K562 (cell line): Measurements from ENCODE around the gene TMEM135. TPM values are rescaled to one million over a fixed set of nuclear protein-coding genes. Genes with fewer than 3 reads are reported as not detected.

Experiments used
- BRF1 ChIP-seq: IDR thresholded peaks from 3 replicates; pipeline ENCODE4 v1.6.1; 2011; ENCODE audit warnings: borderline replicate concordance, mild to moderate bottlenecking; ENCODE audit not compliant: insufficient read length; ENCODE audit errors: extremely low read depth
- DNMT1 ChIP-seq: fragments of 450-650 bp; IDR thresholded peaks from 2 replicates; pipeline ENCODE4 v1.6.1; 2016; ENCODE audit warnings: antibody characterized with exemption, mild to moderate bottlenecking
- ELF4 ChIP-seq: fragments of 450-650 bp; formaldehyde crosslinking; IDR thresholded peaks from 2 replicates; pipeline ENCODE4 v1.4.0; 2022; ENCODE audit warnings: missing genetic modification characterization
- KAT7 ChIP-seq: sonication (generic); formaldehyde crosslinking; IDR thresholded peaks from 2 replicates; pipeline ENCODE4 v1.8.0; 2022; ENCODE audit warnings: missing genetic modification reagents, mild to moderate bottlenecking, borderline replicate concordance
- KLF16 ChIP-seq: IDR thresholded peaks from 2 replicates; pipeline ENCODE4 v1.6.1; 2016; ENCODE audit warnings: antibody characterized with exemption
- KLF6 ChIP-seq: fragments of 250-450 bp; sonication (Bioruptor Pico); IDR thresholded peaks from 2 replicates; pipeline ENCODE4 v1.4.0; 2020; ENCODE audit warnings: mild to moderate bottlenecking, moderate library complexity, borderline replicate concordance
- NR2C2 ChIP-seq, 2 experiments: fragments of 200-800 bp in 1 of 2; sonication (Bioruptor generic) in 1 of 2; sonication (generic) in 1 of 2; formaldehyde crosslinking in 1 of 2; IDR thresholded peaks; 2 replicates each; pipeline versions ENCODE4 v1.6.1 to v1.8.0; 2016 to 2022; ENCODE audit warnings: mild to moderate bottlenecking in 1 of 2, missing compliant biosample characterization in 1 of 2, missing genetic modification characterization in 1 of 2, missing genetic modification reagents in 1 of 2
- RFX5 ChIP-seq: IDR thresholded peaks from 2 replicates; pipeline ENCODE4 v1.6.1; 2011; ENCODE audit warnings: low read depth, mild to moderate bottlenecking, improper control_type of control experiment, low read length
- TAF1 ChIP-seq: IDR thresholded peaks from 2 replicates; pipeline ENCODE4 v1.6.1; 2011; ENCODE audit warnings: mild to moderate bottlenecking, low read length, moderate library complexity; ENCODE audit not compliant: insufficient read depth, control insufficient read depth, severe bottlenecking; ENCODE audit errors: extremely low read depth
- ZNF408 ChIP-seq: fragments of 250-450 bp; sonication (Bioruptor Pico); IDR thresholded peaks from 2 replicates; pipeline ENCODE4 v1.4.0; 2020; ENCODE audit warnings: low read depth, mild to moderate bottlenecking, moderate library complexity
- ZNF766 ChIP-seq: fragments of 200-800 bp; sonication (Bioruptor generic); conservative IDR thresholded peaks from 2 replicates; pipeline ENCODE4 v1.6.1; 2016; ENCODE audit warnings: missing genetic modification characterization, missing compliant biosample characterization
- polyA plus RNA-seq, 8 experiments: library from polyadenylated mRNA; depleted of rRNA in 4 of 8; stranded (reverse) in 5 of 8; unstranded in 3 of 8; fragments of >200 nt; fragmentation: Nextera tagmentation in 2 of 8; fragmentation: Illumina TruSeq in 1 of 8; extraction: Ambion mirVana in 2 of 8; extraction: Trizol in 1 of 8; gene quantifications; 2 replicates each; pipeline versions ENCODE4 v1.2.1 to v1.2.3, GENCODE V29; 2011 to 2014; ENCODE audit warnings: inconsistent platforms in 1 of 8, missing spikeins in 1 of 8
- total RNA-seq, 7 experiments: library from RNA; depleted of rRNA in 6 of 7; stranded (reverse); fragments of >200 nt in 6 of 7; fragmentation: Illumina TruSeq in 2 of 7; extraction: Trizol in 2 of 7; gene quantifications; 2 replicates each; pipeline versions ENCODE4 v1.2.1 to v1.2.3, GENCODE V29; 2011 to 2021; ENCODE audit warnings: low replicate concordance in 1 of 7
- TF ChIP-seq, protein P1 (sequence below): sonication (generic); formaldehyde crosslinking; IDR thresholded peaks from 2 replicates; pipeline ENCODE4 v1.8.1; 2023; ENCODE audit warnings: missing genetic modification reagents, mild to moderate bottlenecking, borderline replicate concordance

The TMEM135 gene
- total and polyA plus RNA-seq, 9 of the 15 experiments (the other 6 are each of a cell fraction or from before 2014, with no cell fraction given), result 17.3 to 53.6 (median 24.9) TPM

DNA sequence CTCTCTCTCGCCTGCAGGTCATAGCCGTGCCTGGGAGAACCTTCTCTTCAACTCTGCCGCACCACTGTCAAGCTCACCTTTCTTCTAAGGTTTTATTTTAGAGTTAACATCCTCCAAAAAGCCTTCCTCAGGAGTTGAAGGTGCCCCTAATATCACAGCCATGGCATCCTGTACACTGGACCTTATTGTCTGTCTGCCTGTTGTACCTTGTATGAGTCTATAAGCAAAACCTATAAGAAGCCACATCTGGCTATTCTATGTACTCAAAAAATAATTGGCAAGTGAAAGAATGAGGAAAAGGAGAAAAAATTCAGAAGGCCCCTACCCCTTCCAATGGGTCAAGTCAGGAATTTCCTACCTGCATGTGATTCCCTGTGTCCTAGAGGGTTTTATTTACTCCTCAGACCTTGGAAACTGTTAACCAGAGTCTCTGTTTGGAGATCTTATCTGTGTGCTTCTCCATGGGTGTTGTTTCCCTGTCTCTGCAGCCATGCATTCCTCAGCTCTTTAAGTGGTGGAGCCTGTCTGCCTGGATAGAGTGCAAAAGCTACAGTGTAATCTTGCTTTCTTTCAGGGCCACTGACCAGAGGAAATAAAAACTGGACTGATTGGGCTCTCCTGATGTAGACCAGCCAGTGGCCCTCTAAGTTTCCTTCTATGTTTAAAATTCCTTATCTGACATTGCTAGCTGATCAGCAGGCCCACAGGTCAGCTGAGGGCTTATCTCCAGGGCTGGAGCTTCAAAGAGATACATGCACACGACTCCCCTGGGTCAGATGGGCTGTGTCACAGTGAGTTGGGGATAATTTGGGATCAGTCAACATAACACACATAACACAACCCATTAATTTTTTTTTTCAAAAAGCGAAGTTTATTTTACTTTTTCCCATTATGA lies 37.6 kb upstream of the TMEM135 start (continued):
- TF ChIP-seq TAF1 (peak; percentile 37), NR2C2 (CRISPR knock-in tag; IDR thresholded peaks at IDR 0.05) (no peak), NR2C2 (tag; IDR thresholded peaks at IDR 0.05) (peak; percentile 72), KAT7 (no peak; the same call in 1 of the 2 replicates), RFX5 (no peak), ZNF408 (CRISPR knock-in tag) (no peak), BRF1 (no peak), ELF4 (CRISPR knock-in tag) (peak; percentile 66; the same call in 1 of the 2 replicates), KLF6 (CRISPR knock-in tag) (peak; percentile 36; the same call in 1 of the 2 replicates), ZNF766 (peak; percentile 56; the same call in 1 of the 2 replicates), DNMT1 (0 out of 2 replicates have a peak, but pooled peaks have one; percentile 36), KLF16 (peak; percentile 90)
- TF ChIP-seq, protein P1, sequence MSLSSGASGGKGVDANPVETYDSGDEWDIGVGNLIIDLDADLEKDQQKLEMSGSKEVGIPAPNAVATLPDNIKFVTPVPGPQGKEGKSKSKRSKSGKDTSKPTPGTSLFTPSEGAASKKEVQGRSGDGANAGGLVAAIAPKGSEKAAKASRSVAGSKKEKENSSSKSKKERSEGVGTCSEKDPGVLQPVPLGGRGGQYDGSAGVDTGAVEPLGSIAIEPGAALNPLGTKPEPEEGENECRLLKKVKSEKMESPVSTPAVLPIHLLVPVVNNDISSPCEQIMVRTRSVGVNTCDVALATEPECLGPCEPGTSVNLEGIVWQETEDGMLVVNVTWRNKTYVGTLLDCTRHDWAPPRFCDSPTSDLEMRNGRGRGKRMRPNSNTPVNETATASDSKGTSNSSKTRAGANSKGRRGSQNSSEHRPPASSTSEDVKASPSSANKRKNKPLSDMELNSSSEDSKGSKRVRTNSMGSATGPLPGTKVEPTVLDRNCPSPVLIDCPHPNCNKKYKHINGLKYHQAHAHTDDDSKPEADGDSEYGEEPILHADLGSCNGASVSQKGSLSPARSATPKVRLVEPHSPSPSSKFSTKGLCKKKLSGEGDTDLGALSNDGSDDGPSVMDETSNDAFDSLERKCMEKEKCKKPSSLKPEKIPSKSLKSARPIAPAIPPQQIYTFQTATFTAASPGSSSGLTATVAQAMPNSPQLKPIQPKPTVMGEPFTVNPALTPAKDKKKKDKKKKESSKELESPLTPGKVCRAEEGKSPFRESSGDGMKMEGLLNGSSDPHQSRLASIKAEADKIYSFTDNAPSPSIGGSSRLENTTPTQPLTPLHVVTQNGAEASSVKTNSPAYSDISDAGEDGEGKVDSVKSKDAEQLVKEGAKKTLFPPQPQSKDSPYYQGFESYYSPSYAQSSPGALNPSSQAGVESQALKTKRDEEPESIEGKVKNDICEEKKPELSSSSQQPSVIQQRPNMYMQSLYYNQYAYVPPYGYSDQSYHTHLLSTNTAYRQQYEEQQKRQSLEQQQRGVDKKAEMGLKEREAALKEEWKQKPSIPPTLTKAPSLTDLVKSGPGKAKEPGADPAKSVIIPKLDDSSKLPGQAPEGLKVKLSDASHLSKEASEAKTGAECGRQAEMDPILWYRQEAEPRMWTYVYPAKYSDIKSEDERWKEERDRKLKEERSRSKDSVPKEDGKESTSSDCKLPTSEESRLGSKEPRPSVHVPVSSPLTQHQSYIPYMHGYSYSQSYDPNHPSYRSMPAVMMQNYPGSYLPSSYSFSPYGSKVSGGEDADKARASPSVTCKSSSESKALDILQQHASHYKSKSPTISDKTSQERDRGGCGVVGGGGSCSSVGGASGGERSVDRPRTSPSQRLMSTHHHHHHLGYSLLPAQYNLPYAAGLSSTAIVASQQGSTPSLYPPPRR (CRISPR knock-in tag), result no peak
